GM10847 (cell line): ENCODE measurements around the gene PPIE.
A peak's percentile ranks its signal among the peaks of the same experiment; 100 is the strongest.

Source experiments
- POLR2A ChIP-seq: IDR thresholded peaks from 2 replicates; pipeline ENCODE4 v1.6.1; 2011; ENCODE audit not compliant: insufficient read length; ENCODE audit errors: extremely low read depth

The PPIE gene

DNA sequence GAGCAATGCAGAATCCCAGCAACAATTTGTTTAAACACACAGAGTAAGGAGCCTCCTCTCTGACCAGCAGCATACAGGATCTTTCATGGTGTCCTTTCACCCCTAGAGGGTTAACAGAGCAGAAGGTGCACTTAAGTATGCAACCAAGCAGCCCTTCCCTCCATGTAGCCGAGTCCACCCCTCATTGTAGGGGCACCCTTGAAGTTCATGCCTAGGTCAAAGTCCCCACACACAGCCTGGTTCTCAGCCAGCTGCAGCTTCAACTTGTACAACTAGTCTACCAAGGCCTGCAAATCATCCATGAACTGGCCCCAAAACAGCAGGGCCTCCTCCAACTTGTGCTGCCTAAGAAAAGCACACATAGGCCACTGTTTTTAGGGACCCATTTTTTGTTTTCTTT is 57.0 kb downstream of the PPIE start:
- TF ChIP-seq POLR2A: no peak

DNA sequence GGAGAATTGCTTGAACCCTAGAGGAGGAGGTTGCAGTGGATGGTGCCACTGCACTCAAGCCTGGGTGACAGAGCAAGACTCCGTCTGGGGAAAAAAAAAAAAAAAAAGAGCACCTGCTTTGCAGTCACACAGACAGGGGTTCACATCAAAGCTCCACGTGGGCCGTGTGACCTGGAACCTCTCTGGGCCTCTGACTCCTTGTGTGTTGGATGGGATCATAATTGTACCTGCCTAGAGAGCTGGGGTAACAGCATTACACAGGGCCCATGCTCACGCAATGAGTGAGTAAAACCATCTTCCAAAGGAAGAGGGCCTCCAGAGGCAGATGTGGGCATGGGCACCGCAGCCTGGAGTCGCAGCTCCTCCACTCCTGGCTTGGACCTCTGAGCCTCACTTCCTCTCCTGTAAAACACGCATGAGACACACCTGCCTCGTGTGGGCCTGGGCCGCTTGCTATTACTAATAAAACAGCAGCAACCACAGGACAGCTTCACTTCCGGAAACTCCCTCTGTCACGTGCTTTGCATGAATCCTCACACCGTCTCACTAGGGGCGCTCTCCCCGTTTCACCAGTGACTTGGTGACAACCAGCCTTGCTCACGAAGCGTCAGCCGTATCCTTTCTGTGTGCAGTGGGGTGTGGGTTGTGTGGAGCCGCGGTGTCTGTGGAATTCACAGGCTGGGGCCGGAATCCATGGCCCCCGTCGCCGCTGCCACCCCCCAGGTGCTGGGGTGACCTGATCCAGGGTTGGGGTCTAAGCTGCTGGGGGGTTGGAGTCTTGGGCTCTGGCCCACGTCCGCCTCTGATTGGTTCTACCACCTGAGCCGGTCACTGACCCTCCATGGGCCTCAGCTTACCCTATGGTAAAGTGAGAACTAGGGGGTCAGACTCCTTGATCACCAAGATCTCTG is 60.4 kb downstream of the PPIE start:
- peak; percentile 37 for TF ChIP-seq POLR2A

DNA sequence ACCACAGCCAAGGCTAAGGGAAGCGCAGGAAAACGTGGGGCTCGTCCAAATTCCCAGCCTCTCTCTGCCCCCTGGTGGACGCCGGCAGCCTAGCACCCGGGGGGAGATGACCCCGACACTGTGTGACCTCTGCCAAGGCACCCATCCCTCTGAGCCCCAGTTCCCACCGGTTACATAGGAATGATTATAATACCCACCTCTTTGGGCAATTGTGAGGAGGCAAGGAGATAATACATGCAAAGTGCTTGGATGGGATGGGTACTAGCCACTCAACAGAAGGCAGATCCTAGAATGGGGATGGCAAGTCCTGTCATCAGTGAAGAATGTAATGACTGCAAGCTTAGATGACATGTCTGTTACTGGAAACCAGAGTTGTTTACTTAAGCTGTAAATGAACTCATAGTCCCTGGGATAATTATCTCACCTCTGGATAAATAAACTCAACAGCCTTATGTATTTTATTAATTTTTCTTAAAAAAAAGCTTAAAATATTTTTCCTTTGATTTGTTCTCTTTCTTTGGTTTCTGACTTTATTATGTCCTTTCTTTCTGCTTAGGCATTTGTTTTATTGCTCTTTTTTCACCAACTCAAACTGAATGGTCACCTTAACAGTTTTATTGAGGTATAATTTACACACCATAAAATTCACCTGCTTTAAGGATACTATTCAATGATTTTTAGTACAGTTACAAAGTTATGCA is 61.2 kb downstream of the PPIE start:
- no peak for TF ChIP-seq POLR2A

DNA sequence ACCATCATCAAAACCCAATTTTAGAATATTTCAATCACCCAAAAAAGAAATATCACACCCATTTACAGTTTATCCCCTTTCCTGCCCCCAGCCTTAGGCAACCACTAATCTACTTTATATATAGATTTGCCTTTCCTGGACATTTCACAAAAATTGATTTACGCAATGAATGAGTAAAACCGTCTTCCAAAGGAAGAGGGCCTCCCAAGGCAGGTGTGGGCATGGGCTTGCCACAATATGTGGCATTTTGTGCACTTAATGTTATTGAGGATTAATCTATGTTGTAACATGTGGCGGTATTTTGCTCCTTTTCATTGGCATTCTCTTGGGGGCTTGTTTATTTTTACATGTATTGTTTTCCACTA is 61.8 kb downstream of the PPIE start:
- no peak for TF ChIP-seq POLR2A

DNA sequence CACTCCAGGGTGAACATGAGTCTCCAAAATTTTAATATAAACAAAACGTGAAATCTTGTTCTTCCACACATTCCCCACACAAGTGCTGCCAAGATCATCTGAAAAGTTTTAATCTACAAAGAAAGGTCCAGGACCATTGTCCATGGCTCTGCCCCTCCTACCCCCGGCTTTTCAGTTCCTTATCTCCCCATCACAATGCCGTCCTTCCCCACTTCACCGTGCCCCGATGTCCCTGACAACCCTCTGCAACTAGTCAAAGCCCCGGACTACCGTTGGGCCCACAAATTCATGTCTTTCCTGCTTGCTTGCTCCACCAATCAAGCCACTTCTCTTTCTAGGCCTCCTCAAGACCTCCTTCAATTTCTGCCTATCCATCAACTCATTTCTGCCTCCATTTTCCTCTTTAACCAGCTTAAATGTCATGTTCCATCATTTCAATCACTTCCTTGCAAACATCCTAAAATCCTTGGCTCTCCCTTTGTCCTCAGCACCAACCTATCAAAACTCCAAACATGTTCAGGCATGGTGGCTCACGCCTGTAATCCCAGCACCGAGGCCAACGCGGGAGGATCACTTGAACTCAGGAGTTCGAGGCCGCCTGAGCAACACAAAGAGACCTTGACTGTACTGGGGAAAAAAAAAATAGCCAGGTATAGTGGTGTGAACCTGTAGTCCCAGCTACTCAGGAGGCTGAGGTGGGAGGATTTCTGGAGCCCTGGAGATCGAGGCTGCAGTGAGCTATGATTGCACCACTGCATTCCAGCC is 64.0 kb downstream of the PPIE start:
- no peak for TF ChIP-seq POLR2A

DNA sequence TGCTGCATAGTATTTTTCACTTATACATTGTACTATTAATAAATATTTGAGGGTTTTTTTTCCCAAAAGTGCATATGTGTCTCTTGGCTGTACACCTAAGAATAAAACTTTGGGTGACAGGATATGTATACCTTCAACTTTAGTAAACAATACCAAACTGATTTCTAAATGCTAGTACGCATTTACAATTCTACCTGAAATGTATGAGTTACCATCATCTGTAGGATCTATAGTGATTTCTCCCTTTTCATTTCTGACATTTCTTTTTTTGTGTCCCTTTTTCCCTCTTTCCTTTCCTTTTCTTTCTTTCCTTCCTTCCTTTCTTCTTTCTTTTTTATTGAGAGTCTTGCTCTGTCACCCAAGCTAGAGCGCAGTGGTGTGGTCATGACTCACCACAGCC is 66.7 kb downstream of the PPIE start:
- no peak for TF ChIP-seq POLR2A

DNA sequence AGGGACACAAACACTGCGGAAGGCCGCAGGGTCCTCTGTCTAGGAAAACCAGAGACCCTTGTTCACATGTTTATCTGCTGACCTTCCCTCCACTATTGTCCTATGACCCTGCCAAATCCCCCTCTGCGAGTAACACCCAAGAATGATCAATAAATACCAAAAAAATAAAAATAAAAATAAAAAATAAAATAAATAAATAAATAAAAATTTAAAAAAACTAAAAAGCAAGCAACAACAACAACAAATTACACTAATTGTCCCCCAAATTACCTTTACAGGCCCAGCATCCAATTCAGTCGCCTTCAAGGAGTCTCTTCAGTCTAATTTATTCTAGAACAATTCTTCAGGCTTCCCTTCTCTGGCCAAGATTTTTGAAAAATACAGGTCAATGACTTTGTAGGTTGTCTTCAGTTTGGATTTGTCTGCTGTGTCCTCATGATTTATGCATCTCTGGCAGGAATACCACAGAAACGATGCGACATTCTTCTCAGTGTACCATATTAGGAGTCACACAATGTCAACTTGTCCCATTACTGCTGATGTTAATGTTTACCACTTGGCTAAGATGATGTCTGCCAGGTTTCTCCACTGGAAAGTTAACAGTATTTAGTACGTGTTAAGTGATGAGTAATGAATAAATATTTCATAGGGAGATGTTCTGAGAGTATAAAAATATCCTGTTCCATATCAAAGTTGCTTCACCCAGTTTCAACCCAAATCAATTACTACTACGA is 70.3 kb downstream of the PPIE start:
- TF ChIP-seq POLR2A: no peak

DNA sequence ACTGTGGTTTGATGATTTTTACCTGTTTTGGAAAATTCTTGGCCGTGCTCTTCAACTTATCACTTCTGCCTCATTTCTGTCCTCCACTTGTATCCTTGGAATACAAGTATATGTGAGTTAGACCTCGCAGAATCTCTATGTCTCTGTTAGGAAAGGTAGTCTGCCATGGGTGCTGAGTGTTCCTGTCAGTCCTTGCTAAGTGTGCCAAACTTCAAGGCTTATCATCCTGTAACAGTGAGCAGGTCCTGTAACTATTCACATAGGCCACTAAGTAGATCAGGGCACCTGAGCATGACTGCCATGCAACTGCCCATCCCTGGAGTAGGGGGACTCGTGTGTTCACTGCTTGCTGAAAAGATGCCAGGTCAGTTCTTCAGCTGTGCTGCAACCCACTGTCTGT is 74.2 kb downstream of the PPIE start:
- no peak for TF ChIP-seq POLR2A
